Ishikawa (cell line): ENCODE data around the gene PEDS1.

Experiments
- CEBPB ChIP-seq: IDR thresholded peaks from 2 replicates; pipeline ENCODE4 v1.6.1; 2012
- EGR1 ChIP-seq: IDR thresholded peaks from 2 replicates; pipeline ENCODE4 v1.6.1; 2012
- EP300 ChIP-seq: IDR thresholded peaks from 2 replicates; pipeline ENCODE4 v1.6.1; 2012; ENCODE audit warnings: borderline replicate concordance
- NFIC ChIP-seq: IDR thresholded peaks from 2 replicates; pipeline ENCODE4 v1.6.1; 2012
- YY1 ChIP-seq: IDR thresholded peaks from 2 replicates; pipeline ENCODE4 v1.6.1; 2012; ENCODE audit warnings: low read depth

GRCh38 chr20:50118203-50118602 lies 35.3 kb downstream of the PEDS1 start:
- TF ChIP-seq YY1 (no peak), EP300 (no peak), EGR1 (no peak), CEBPB (no peak), NFIC (no peak)
